Measurements from ENCODE around the gene TEX2. TPM values are rescaled to one million over a fixed set of nuclear protein-coding genes. Genes with fewer than 3 reads are reported as not detected.

TEX2 gene
- total and polyA plus RNA-seq, 2 experiments from 2014 or later, result 26.9 to 37.0 TPM

DNA sequence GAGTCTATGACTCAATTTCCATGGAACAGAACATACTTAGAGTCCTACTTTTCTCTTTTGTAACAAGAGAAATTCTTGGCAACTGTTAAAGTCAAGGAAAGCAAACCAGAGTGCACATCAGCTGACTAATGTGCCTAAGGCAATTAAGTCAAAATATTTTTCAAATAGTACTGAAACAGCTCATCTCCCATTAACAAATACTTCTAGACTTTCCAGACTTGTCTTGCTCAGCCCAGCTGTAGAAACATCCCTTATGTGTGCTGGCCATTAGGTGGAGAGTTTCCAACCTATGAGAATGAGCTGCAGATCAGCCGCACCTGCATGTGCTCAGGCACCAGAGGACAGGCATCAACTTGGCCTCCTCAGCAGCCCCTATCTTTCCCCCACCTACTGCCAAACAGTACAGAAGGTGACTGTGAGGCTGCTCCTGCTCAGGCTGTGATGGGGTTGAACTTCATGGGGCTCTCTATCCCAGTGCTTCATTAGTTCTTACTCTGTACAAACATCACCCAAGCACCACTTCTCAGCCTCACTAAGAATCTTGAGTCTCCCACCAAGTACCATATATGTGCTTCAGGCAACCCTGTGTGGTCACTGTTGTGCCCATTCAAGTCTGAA, 32.2 kb downstream of the TEX2 start:
- peaks cover 33% of the 10 kb centered on the region for H3F3A ChIP-seq (ENCODE audit: insufficient read depth)
- H3K9me3 ChIP-seq (ENCODE audit: low read depth), result no peaks in the 10 kb centered on the region
- H3K4me1 ChIP-seq (ENCODE audit: insufficient read depth), result peaks cover 33% of the 10 kb centered on the region
- no peak overlapping the region for H3K9ac ChIP-seq
- H3K36me3 ChIP-seq (ENCODE audit: low read depth), result no peaks in the 10 kb centered on the region
- H3K27ac ChIP-seq, result peak overlapping the region; percentile 66
- 0 to 6% methylated on average over 1 of the region's 1 CpG for WGBS, 2 experiments (ENCODE audit: low coverage in 1 of 2, low lambda C conversion rate in 2 of 2, missing lambda C conversion rate in 2 of 2)
- peak; percentile 97 for DNase-seq
- no peaks in the 10 kb centered on the region for H3K9me2 ChIP-seq (ENCODE audit: insufficient read depth)
- no peaks in the 10 kb centered on the region for H4K20me1 ChIP-seq (ENCODE audit: insufficient read depth)
- peaks cover 87% of the 10 kb centered on the region for H3K79me2 ChIP-seq (ENCODE audit: insufficient read depth)
- H3K4me3 ChIP-seq, result peak overlapping the region; percentile 29
- H2AFZ ChIP-seq, result peak overlapping the region; percentile 58
- H3K27me3 ChIP-seq (replicated peaks; ENCODE audit: insufficient read depth), result no peaks in the 10 kb centered on the region
- peak overlapping the region; percentile 49 for H3K4me2 ChIP-seq (ENCODE audit: unreplicated experiment)
- in situ Hi-C loops (cut with MboI), result no loop called here
- TF ChIP-seq EZH2phosphoT487 (IDR thresholded peaks at IDR 0.05; ENCODE audit: insufficient read depth, low read depth), result no peak
- TF ChIP-seq EZH2 (IDR thresholded peaks at IDR 0.05; ENCODE audit: insufficient read depth, poor library complexity, severe bottlenecking), result no peak

DNA sequence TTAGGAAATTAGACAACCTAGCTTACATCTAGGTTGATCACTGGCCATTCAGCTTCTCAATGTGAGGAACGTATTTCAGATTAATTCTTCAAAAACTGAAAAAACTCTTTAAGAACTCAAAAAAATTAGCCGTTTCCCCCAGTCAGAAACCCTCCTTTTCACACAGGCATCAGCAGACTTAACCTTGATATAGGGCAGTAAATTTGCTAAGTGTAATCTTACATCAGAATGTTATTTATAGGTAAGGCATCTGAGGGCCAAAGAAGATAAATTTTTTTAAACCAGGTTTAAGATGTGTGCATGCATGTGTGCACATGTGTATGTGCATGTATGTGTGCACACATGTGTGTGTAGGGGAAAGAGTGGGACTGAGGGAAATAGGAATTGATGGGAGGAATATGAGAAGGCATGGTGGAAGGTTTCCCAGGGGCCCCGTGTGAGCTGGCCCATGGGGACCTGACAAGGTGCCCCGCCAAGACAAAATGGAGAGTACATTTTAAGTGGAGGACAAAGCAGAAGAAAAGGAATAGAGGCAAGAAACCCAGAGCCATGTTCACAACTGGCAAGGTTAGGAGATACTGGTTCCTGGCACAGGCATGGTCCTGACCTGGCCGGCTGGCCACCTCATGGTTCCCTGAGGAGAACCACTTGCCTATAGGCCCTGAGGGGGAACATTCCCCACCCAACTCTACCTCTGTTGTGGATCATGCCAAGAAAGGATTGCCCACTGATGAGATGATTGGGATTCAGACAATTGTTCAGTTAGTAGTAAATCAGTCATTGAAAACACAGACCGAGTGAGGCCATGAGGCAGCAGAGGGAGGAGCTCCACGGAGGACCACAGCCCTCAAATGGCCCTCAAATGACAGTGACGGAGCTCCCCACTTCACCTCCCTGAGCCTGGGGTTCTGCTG, 33.0 kb downstream of the TEX2 start:
- WGBS, 2 experiments (ENCODE audit: low coverage in 1 of 2, low lambda C conversion rate in 2 of 2, missing lambda C conversion rate in 2 of 2), result 40 to 46% methylated on average over 8 of the region's 8 CpGs
- Histone ChIP-seq H3K4me1 (ENCODE audit: insufficient read depth) (peaks cover 36% of the 10 kb centered on the region), H3K79me2 (ENCODE audit: insufficient read depth) (peaks cover 87% of the 10 kb centered on the region), H3K9me2 (ENCODE audit: insufficient read depth) (no peaks in the 10 kb centered on the region), H3F3A (ENCODE audit: insufficient read depth) (peaks cover 33% of the 10 kb centered on the region), H4K20me1 (ENCODE audit: insufficient read depth) (no peaks in the 10 kb centered on the region), H3K36me3 (ENCODE audit: low read depth) (no peaks in the 10 kb centered on the region), H2AFZ (peak overlapping the region; percentile 58), H3K4me2 (ENCODE audit: unreplicated experiment) (peak overlapping the region; percentile 49), H3K9ac (no peak overlapping the region), H3K27me3 (replicated peaks; ENCODE audit: insufficient read depth) (no peaks in the 10 kb centered on the region), H3K9me3 (ENCODE audit: low read depth) (no peaks in the 10 kb centered on the region), H3K4me3 (peak overlapping the region; percentile 29), H3K27ac (peak overlapping the region; percentile 66)
- in situ Hi-C loops (cut with MboI), result no loop called here
- TF ChIP-seq EZH2phosphoT487 (IDR thresholded peaks at IDR 0.05; ENCODE audit: insufficient read depth, low read depth) (no peak), EZH2 (IDR thresholded peaks at IDR 0.05; ENCODE audit: insufficient read depth, poor library complexity, severe bottlenecking) (no peak)
- no peak for DNase-seq

DNA sequence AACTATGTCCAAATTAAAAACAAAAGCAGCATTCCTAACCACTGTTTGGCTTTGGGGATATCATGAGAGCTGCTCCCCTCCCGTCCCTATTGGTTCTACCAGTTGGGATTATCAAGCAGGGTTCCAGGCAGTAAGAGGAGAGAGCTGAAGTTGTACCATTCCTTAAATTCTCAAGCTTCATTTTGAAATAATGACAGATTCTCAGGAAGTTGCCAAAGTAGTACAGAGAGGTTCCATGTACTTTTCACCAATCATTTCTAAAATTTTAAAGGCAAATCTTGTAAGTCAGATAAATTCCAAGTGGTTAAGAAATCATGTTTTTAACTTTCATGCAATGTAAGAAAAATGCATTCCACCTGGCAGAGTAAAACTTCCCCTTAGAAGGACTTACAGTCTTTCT, 36.9 kb downstream of the TEX2 start:
- Histone ChIP-seq H3K36me3 (ENCODE audit: low read depth) (no peaks in the 10 kb centered on the region), H3K9me2 (ENCODE audit: insufficient read depth) (no peaks in the 10 kb centered on the region), H3K4me1 (ENCODE audit: insufficient read depth) (peaks cover 24% of the 10 kb centered on the region), H3K27ac (no peak overlapping the region), H3K9ac (no peak overlapping the region), H3K27me3 (replicated peaks; ENCODE audit: insufficient read depth) (no peaks in the 10 kb centered on the region), H3K4me2 (ENCODE audit: unreplicated experiment) (no peak overlapping the region), H3K79me2 (ENCODE audit: insufficient read depth) (peaks cover 85% of the 10 kb centered on the region), H3K4me3 (no peak overlapping the region), H4K20me1 (ENCODE audit: insufficient read depth) (no peaks in the 10 kb centered on the region), H3F3A (ENCODE audit: insufficient read depth) (peaks cover 20% of the 10 kb centered on the region), H2AFZ (no peak overlapping the region), H3K9me3 (ENCODE audit: low read depth) (no peaks in the 10 kb centered on the region)
- WGBS, 2 experiments (ENCODE audit: low coverage in 1 of 2, low lambda C conversion rate in 2 of 2, missing lambda C conversion rate in 2 of 2), result 76 to 83% methylated on average over 1 of the region's 1 CpG
- in situ Hi-C loops (cut with MboI), result no loop called here
- DNase-seq, result no peak
- TF ChIP-seq EZH2 (IDR thresholded peaks at IDR 0.05; ENCODE audit: insufficient read depth, poor library complexity, severe bottlenecking), result no peak
- no peak for TF ChIP-seq EZH2phosphoT487 (IDR thresholded peaks at IDR 0.05; ENCODE audit: insufficient read depth, low read depth)

DNA sequence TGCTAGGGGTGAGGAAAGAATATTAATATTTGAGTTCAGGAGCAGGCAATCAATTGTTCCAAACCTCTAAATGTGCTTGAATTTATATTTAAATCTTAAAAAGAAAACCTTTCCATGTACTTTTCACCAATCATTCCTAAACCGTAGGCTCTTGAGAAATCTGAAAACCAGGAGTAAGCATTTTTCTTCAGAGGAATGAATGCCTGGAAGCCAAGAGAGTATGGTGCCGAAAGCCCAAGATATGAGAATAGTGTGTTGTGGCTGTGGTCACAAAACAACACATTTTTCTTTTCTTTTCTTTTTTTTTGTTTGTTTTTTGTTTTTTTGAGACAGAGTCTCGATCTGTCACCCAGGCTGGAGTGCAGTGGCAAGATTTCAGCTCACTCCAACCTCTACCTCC, 37.6 kb downstream of the TEX2 start:
- H3F3A ChIP-seq (ENCODE audit: insufficient read depth), result peaks cover 16% of the 10 kb centered on the region
- no peaks in the 10 kb centered on the region for H3K9me2 ChIP-seq (ENCODE audit: insufficient read depth)
- no peak overlapping the region for H2AFZ ChIP-seq
- no peak overlapping the region for H3K4me2 ChIP-seq (ENCODE audit: unreplicated experiment)
- no peaks in the 10 kb centered on the region for H3K36me3 ChIP-seq (ENCODE audit: low read depth)
- H3K79me2 ChIP-seq (ENCODE audit: insufficient read depth), result peaks cover 92% of the 10 kb centered on the region
- no peaks in the 10 kb centered on the region for H4K20me1 ChIP-seq (ENCODE audit: insufficient read depth)
- in situ Hi-C loops (cut with MboI), result no loop called here
- no peak overlapping the region for H3K4me3 ChIP-seq
- H3K27me3 ChIP-seq (replicated peaks; ENCODE audit: insufficient read depth), result no peaks in the 10 kb centered on the region
- no peak overlapping the region for H3K9ac ChIP-seq
- no peaks in the 10 kb centered on the region for H3K9me3 ChIP-seq (ENCODE audit: low read depth)
- no peak for TF ChIP-seq EZH2phosphoT487 (IDR thresholded peaks at IDR 0.05; ENCODE audit: insufficient read depth, low read depth)
- TF ChIP-seq EZH2 (IDR thresholded peaks at IDR 0.05; ENCODE audit: insufficient read depth, poor library complexity, severe bottlenecking), result no peak
- peaks cover 19% of the 10 kb centered on the region for H3K4me1 ChIP-seq (ENCODE audit: insufficient read depth)
- no peak for DNase-seq
- no peak overlapping the region for H3K27ac ChIP-seq
- 94 to 98% methylated on average over 3 of the region's 3 CpGs for WGBS, 2 experiments (ENCODE audit: low coverage in 1 of 2, low lambda C conversion rate in 2 of 2, missing lambda C conversion rate in 2 of 2)

All from GM23248 (cell line).